ENCODE measurements around the gene TM2D3. TPM values are rescaled to one million over a fixed set of nuclear protein-coding genes. Genes with fewer than 3 reads are reported as not detected.

Gene TM2D3
- total and polyA plus RNA-seq, 3 donors from 2014 or later: 60.2 to 69.9 (median 69.5) TPM

- intact Hi-C loops (cut with DNase I; ENCODE audit: low total_unique reads): no loop called here
- Histone ChIP-seq H3K36me3 (ENCODE audit: low read depth, missing control alignments) (no peaks in the 10 kb centered on the region), H3K4me1 (no peaks in the 10 kb centered on the region), H3K27me3 (no peaks in the 10 kb centered on the region), H3K27ac (no peak overlapping the region), H3K9me3 (no peaks in the 10 kb centered on the region), H3K4me3 (no peak overlapping the region)
- 91% methylated on average over 9 of the region's 9 CpGs for WGBS, 2 donors
- no peak for DNase-seq
- TF ChIP-seq POLR2A (IDR thresholded peaks at IDR 0.05) (no peak), CTCF (IDR thresholded peaks at IDR 0.05) (no peak)
These were observed 20.1 kb upstream of the TM2D3 start for GRCh38 chr15:101672298-101672697.

GRCh38 chr15:101669744-101670143, 17.6 kb upstream of the TM2D3 start:
- H3K4me1 ChIP-seq: no peaks in the 10 kb centered on the region
- no peak overlapping the region for H3K27ac ChIP-seq
- H3K9me3 ChIP-seq: no peaks in the 10 kb centered on the region
- H3K4me3 ChIP-seq: no peak overlapping the region
- WGBS, 2 donors: 99 to 100% methylated on average over 3 of the region's 3 CpGs
- TF ChIP-seq POLR2A (IDR thresholded peaks at IDR 0.05): no peak
- no peak for TF ChIP-seq CTCF (IDR thresholded peaks at IDR 0.05)
- H3K27me3 ChIP-seq: no peaks in the 10 kb centered on the region
- no peaks in the 10 kb centered on the region for H3K36me3 ChIP-seq (ENCODE audit: low read depth, missing control alignments)
- no peak for DNase-seq
- intact Hi-C loops (cut with DNase I; ENCODE audit: low total_unique reads): no loop called here

- H3K27me3 ChIP-seq: no peaks in the 10 kb centered on the region
- TF ChIP-seq CTCF (IDR thresholded peaks at IDR 0.05) (no peak), POLR2A (IDR thresholded peaks at IDR 0.05) (no peak)
- no peaks in the 10 kb centered on the region for H3K36me3 ChIP-seq (ENCODE audit: low read depth, missing control alignments)
- no peaks in the 10 kb centered on the region for H3K9me3 ChIP-seq
- no peak overlapping the region for H3K4me3 ChIP-seq
- no peak for DNase-seq
- intact Hi-C loops (cut with DNase I; ENCODE audit: low total_unique reads): no loop called here
- H3K27ac ChIP-seq: no peak overlapping the region
- 88 to 93% methylated on average over 1 of the region's 1 CpG for WGBS, 2 donors
- H3K4me1 ChIP-seq: no peaks in the 10 kb centered on the region
These were observed 15.7 kb upstream of the TM2D3 start for GRCh38 chr15:101667881-101668280.

- WGBS, 2 donors: 88 to 96% methylated on average over 7 to 9 of the region's 9 CpGs
- TF ChIP-seq POLR2A (IDR thresholded peaks at IDR 0.05) (no peak), CTCF (IDR thresholded peaks at IDR 0.05) (no peak)
- no peaks in the 10 kb centered on the region for H3K9me3 ChIP-seq
- H3K27me3 ChIP-seq: no peaks in the 10 kb centered on the region
- intact Hi-C loops (cut with DNase I; ENCODE audit: low total_unique reads): no loop called here
- H3K27ac ChIP-seq: no peak overlapping the region
- no peaks in the 10 kb centered on the region for H3K4me1 ChIP-seq
- no peak for DNase-seq
- no peak overlapping the region for H3K4me3 ChIP-seq
- no peaks in the 10 kb centered on the region for H3K36me3 ChIP-seq (ENCODE audit: low read depth, missing control alignments)
These were observed 12.2 kb upstream of the TM2D3 start for GRCh38 chr15:101664303-101664913.

- no peak for DNase-seq
- H3K4me1 ChIP-seq: no peaks in the 10 kb centered on the region
- TF ChIP-seq POLR2A (IDR thresholded peaks at IDR 0.05) (no peak), CTCF (IDR thresholded peaks at IDR 0.05) (no peak)
- H3K36me3 ChIP-seq (ENCODE audit: low read depth, missing control alignments): no peaks in the 10 kb centered on the region
- intact Hi-C loops (cut with DNase I; ENCODE audit: low total_unique reads): no loop called here
- WGBS, 2 donors: 61 to 78% methylated on average over 1 of the region's 1 CpG
- no peak overlapping the region for H3K4me3 ChIP-seq
- no peak overlapping the region for H3K27ac ChIP-seq
- no peaks in the 10 kb centered on the region for H3K27me3 ChIP-seq
- H3K9me3 ChIP-seq: no peaks in the 10 kb centered on the region
These were observed 10.0 kb upstream of the TM2D3 start for GRCh38 chr15:101662203-101662602.
